Colonic mucosa (tissue), 4 donors: ENCODE results near the gene PLK2. TPM values are rescaled to one million over a fixed set of nuclear protein-coding genes. Genes with fewer than 3 reads are reported as not detected.

Experiments
- DNase-seq: peaks from one replicate; pipeline ENCODE4 v3.0.0-alpha.2; 2020
- H3K27ac ChIP-seq: fragments of 200-600 bp; one replicate; pipeline ENCODE4 v1.8.0; 2021
- H3K27me3 ChIP-seq: fragments of 200-600 bp; one replicate; pipeline ENCODE4 v1.8.0; 2021
- H3K36me3 ChIP-seq: fragments of 200-600 bp; one replicate; pipeline ENCODE4 v1.8.0; 2021
- H3K4me1 ChIP-seq: fragments of 200-600 bp; one replicate; pipeline ENCODE4 v1.8.0; 2021; ENCODE audit warnings: mild to moderate bottlenecking
- H3K4me3 ChIP-seq: fragments of 200-600 bp; one replicate; pipeline ENCODE4 v1.8.0; 2021
- H3K9ac ChIP-seq, 2 donors: one replicate each; pipeline ENCODE4 v1.7.0; 2013; ENCODE audit warnings: control low read depth in 2 of 2, low read depth in 2 of 2, low read length in 2 of 2
- H3K9me3 ChIP-seq: fragments of 200-600 bp; one replicate; pipeline ENCODE4 v1.8.0; 2021
- CTCF ChIP-seq: fragments of 200-600 bp; IDR thresholded peaks from one replicate; pipeline ENCODE4 v1.8.0; 2022; ENCODE audit warnings: antibody characterized with exemption, mild to moderate bottlenecking
- intact Hi-C: fragments of 100-400 bp; cut with DNase I; formaldehyde crosslinking; loops from one replicate; pipeline ENCODE4 v1.14.1; 2022
- total RNA-seq, 2 donors: library from RNA; stranded (reverse); fragmentation: NEBNext Ultra II Directional in 1 of 2; extraction: Animal tissue kit (Norgen Biotek cat#: 25700) in 1 of 2; gene quantifications; one replicate each; pipeline ENCODE4 v1.2.1, GENCODE V29; 2021
- donor health status: healthy.
- donor health status: DM: no; HTN: no; CAD: no.
- donor health status: DM: no; HTN: no; CAD: no.

The PLK2 gene
- total RNA-seq, 2 donors from 2014 or later: 21.8 to 28.3 TPM

- TF ChIP-seq CTCF: no peak
- Histone ChIP-seq H3K4me3 (no peak overlapping the region), H3K9ac (no peak overlapping the region), H3K9me3 (no peaks in the 10 kb centered on the region), H3K27me3 (no peaks in the 10 kb centered on the region), H3K36me3 (no peaks in the 10 kb centered on the region), H3K27ac (no peak overlapping the region), H3K4me1 (no peaks in the 10 kb centered on the region)
- DNase-seq: no peak
- intact Hi-C loops: loop anchor here (10.0 kb wide), 1 partner anchor 380 kb away; no protein-coding TSS in a partner anchor
Measured at GRCh38 chr5:58455066-58455465, 4.8 kb downstream of the PLK2 start.

GRCh38 chr5:58454025-58454424 lies 5.9 kb downstream of the PLK2 start:
- peak; percentile 23 for DNase-seq
- intact Hi-C loops: loop anchor here (10.0 kb wide), 1 partner anchor 379 kb away; no protein-coding TSS in a partner anchor
- Histone ChIP-seq H3K4me3 (no peak overlapping the region), H3K9ac (no peak overlapping the region), H3K27me3 (no peaks in the 10 kb centered on the region), H3K9me3 (no peaks in the 10 kb centered on the region), H3K36me3 (no peaks in the 10 kb centered on the region), H3K27ac (no peak overlapping the region), H3K4me1 (no peaks in the 10 kb centered on the region)
- no peak for TF ChIP-seq CTCF

GRCh38 chr5:58453306-58453705 lies 6.6 kb downstream of the PLK2 start:
- Histone ChIP-seq H3K27me3 (no peaks in the 10 kb centered on the region), H3K9ac (no peak overlapping the region), H3K27ac (no peak overlapping the region), H3K9me3 (no peaks in the 10 kb centered on the region), H3K36me3 (no peaks in the 10 kb centered on the region), H3K4me3 (no peak overlapping the region), H3K4me1 (no peaks in the 10 kb centered on the region)
- no peak for DNase-seq
- intact Hi-C loops: loop anchor here (10.0 kb wide), 1 partner anchor 379 kb away; no protein-coding TSS in a partner anchor
- TF ChIP-seq CTCF: no peak

GRCh38 chr5:58452566-58453258 lies 7.2 kb downstream of the PLK2 start:
- no peak for TF ChIP-seq CTCF
- Histone ChIP-seq H3K27me3 (no peaks in the 10 kb centered on the region), H3K36me3 (no peaks in the 10 kb centered on the region), H3K9me3 (no peaks in the 10 kb centered on the region), H3K4me3 (no peak overlapping the region), H3K9ac (no peak overlapping the region), H3K4me1 (no peaks in the 10 kb centered on the region), H3K27ac (no peak overlapping the region)
- no peak for DNase-seq
- intact Hi-C loops: loop anchor here (10.0 kb wide), 1 partner anchor 378 kb away; no protein-coding TSS in a partner anchor

- intact Hi-C loops: loop anchor here (10.0 kb wide), 1 partner anchor 377 kb away; no protein-coding TSS in a partner anchor
- Histone ChIP-seq H3K4me3 (no peak overlapping the region), H3K4me1 (no peaks in the 10 kb centered on the region), H3K27me3 (no peaks in the 10 kb centered on the region), H3K36me3 (no peaks in the 10 kb centered on the region), H3K27ac (no peak overlapping the region), H3K9ac (no peak overlapping the region), H3K9me3 (no peaks in the 10 kb centered on the region)
- no peak for DNase-seq
- TF ChIP-seq CTCF: no peak
Measured at GRCh38 chr5:58451732-58452565, 7.9 kb downstream of the PLK2 start.
